Esophagus squamous epithelium (tissue), 5 donors: Measurements from ENCODE around the gene CREBZF. TPM values are rescaled to one million over a fixed set of nuclear protein-coding genes. Genes with fewer than 3 reads are reported as not detected.
A peak's percentile ranks its signal among the peaks of the same experiment; 100 is the strongest.

Source experiments
- DNase-seq: peaks from one replicate; lab custom pipeline; 2025; lab: John Stamatoyannopoulos, UW
- H3K27ac ChIP-seq, 4 donors: fragments of 200-600 bp; sonication (generic); one replicate each; pipeline ENCODE4 v1.5.1; 2016 to 2019; ENCODE audit warnings: mild to moderate bottlenecking in 1 of 4
- H3K27me3 ChIP-seq, 4 donors: fragments of 200-600 bp; sonication (generic); 1 replicate in 3 of 4; 2 replicates in 1 of 4; pipeline versions ENCODE4 v1.5.1 to v1.6.0; 2017 to 2021; ENCODE audit warnings: antibody characterized with exemption in 1 of 4
- H3K36me3 ChIP-seq, 3 donors: fragments of 200-600 bp; sonication (generic); one replicate each; pipeline ENCODE4 v1.5.1; 2016 to 2019
- H3K4me1 ChIP-seq, 3 donors: fragments of 200-600 bp; sonication (generic); one replicate each; pipeline ENCODE4 v1.5.1; 2017 to 2019
- H3K4me3 ChIP-seq, 4 donors: fragments of 200-600 bp; sonication (generic); 1 replicate in 3 of 4; 2 replicates in 1 of 4; pipeline ENCODE4 v1.5.1; 2016 to 2019; ENCODE audit warnings: mild to moderate bottlenecking in 2 of 4, moderate library complexity in 1 of 4
- H3K9me3 ChIP-seq, 3 donors: fragments of 200-600 bp; sonication (generic); one replicate each; pipeline ENCODE4 v1.5.1; 2016 to 2019
- POLR2A ChIP-seq, 4 donors: fragments of 450-650 bp; IDR thresholded peaks; one replicate each; pipeline ENCODE4 v1.6.1; 2017; ENCODE audit warnings: antibody characterized with exemption in 4 of 4, mild to moderate bottlenecking in 4 of 4, moderate library complexity in 3 of 4
- WGBS, 2 donors: methylation state at CpG; one replicate each; pipeline ENCODE4 v1.1.5; 2018; 5-methylcytosine and 5-hydroxymethylcytosine counted together
- intact Hi-C: fragments of 100-400 bp; cut with DNase I; formaldehyde crosslinking; loops from one replicate; pipeline ENCODE4 v1.15.0; 2022
- total RNA-seq, 4 donors: library from RNA; depleted of rRNA; stranded (reverse); fragments of >200 nt; gene quantifications; one replicate each; pipeline ENCODE4 v1.1.0, GENCODE V29; 2016
- TF ChIP-seq, protein P1 (sequence below), 6 experiments: fragments of 450-650 bp in 4 of 6; fragments of 200-600 bp in 2 of 6; sonication (generic) in 2 of 6; IDR thresholded peaks; one replicate each; pipeline ENCODE4 v1.5.1; 2016 to 2019; ENCODE audit warnings: antibody characterized with exemption in 6 of 6, mild to moderate bottlenecking in 4 of 6, moderate library complexity in 4 of 6
- donor health status: DM: yes; HTN: yes; CAD: no.

CREBZF gene
- total RNA-seq, 4 donors from 2014 or later, result 14.8 to 67.3 (median 27.6) TPM

GRCh38 chr11:85663753-85664614 is 945 bp downstream of the CREBZF start:
- Histone ChIP-seq H3K9me3 (no peaks in the 10 kb centered on the region), H3K27me3 (no peaks in the 10 kb centered on the region), H3K4me3 (peak overlapping the region; percentile 84 to 92 (median 86)), H3K36me3 (peaks cover 0 to 27% (median 0%) of the 10 kb centered on the region in 3 donors), H3K4me1 (peaks cover 0 to 54% (median 29%) of the 10 kb centered on the region in 3 donors), H3K27ac (peak overlapping the region; percentile 95 to 99 (median 96))
- 0 to 1% methylated on average over 38 to 43 of the region's 73 CpGs for WGBS, 2 donors
- TF ChIP-seq, protein P1, sequence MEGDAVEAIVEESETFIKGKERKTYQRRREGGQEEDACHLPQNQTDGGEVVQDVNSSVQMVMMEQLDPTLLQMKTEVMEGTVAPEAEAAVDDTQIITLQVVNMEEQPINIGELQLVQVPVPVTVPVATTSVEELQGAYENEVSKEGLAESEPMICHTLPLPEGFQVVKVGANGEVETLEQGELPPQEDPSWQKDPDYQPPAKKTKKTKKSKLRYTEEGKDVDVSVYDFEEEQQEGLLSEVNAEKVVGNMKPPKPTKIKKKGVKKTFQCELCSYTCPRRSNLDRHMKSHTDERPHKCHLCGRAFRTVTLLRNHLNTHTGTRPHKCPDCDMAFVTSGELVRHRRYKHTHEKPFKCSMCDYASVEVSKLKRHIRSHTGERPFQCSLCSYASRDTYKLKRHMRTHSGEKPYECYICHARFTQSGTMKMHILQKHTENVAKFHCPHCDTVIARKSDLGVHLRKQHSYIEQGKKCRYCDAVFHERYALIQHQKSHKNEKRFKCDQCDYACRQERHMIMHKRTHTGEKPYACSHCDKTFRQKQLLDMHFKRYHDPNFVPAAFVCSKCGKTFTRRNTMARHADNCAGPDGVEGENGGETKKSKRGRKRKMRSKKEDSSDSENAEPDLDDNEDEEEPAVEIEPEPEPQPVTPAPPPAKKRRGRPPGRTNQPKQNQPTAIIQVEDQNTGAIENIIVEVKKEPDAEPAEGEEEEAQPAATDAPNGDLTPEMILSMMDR (IDR thresholded peaks at IDR 0.05), result peak; percentile 48 to 65 (median 60)
- TF ChIP-seq POLR2A (IDR thresholded peaks at IDR 0.05), result peak in 1 of 4 donors; percentile 34
- DNase-seq, result peak; percentile 7
- intact Hi-C loops, result no loop called here

DNA sequence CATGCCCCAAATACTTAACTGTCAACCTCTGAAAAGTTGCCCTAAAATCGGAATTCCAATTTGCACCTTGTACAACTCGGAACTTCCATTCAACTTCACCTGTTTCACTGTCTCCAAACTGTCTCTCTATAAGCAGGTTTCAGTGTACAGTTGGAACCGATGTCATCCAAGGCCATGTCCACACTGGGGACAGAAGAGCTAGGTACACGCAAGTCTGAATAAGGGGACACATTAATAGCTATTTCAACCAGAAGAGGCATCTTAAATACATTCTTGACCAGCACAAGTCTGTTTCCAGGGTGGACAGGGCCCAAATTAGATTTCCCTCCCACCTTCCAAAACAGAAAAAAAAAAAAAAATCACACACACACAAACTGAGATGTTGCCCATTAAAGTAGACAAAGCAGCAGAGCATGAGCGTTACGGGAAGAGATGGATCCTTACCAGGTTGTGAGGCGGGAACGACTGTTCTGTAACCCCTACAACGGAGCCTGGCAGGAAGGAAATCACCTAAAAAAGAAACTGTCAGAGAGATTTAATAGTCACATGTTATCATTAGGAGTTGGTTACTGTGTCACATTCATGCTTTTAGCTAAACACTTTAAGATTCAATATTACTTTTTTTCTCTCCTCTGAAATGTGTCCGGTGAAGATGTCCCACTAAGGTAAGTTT is 1.7 kb downstream of the CREBZF start:
- Histone ChIP-seq H3K27ac (peak overlapping the region; percentile 95 to 99 (median 96)), H3K36me3 (peaks cover 0 to 32% (median 0%) of the 10 kb centered on the region in 3 donors), H3K9me3 (no peaks in the 10 kb centered on the region), H3K4me3 (peak overlapping the region; percentile 84 to 92 (median 86)), H3K4me1 (peaks cover 0 to 61% (median 36%) of the 10 kb centered on the region in 3 donors), H3K27me3 (no peaks in the 10 kb centered on the region)
- WGBS, 2 donors, result 1% methylated on average over 10 of the region's 10 CpGs
- no peak for DNase-seq
- intact Hi-C loops, result no loop called here
- TF ChIP-seq, protein P1 (IDR thresholded peaks at IDR 0.05), result no peak
- TF ChIP-seq POLR2A (IDR thresholded peaks at IDR 0.05), result no peak

DNA sequence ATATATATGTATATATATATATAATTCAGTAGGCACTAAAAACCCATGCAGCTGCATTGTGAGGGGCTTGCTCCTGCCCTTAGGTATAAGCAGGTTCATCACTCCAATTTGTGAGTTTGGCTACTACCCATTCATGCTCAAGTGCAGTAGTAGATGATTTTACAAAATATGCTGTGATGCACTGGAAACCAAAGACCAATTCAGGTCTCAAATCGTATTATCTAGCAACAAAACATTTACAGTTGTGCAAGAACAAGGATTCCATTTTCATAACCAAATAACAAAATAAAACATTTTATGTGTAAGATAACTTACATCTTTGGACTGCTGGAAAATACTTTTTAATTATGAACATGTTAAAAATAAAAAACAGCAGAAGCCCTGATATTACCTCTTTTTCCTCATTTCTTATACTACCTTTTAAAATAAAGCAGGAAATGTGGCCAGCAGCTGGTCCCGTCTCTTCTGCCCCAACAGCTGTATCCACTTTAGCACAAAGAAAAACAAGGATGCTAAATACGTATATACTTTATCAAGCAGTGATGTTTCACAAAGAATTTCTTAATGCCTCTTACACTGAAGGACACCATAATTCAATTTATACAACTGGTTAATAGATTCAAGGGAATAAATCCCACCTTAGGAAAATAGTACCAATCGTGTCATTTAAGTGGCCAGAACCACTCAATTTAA is 2.8 kb downstream of the CREBZF start:
- Histone ChIP-seq H3K4me1 (peaks cover 0 to 67% (median 39%) of the 10 kb centered on the region in 3 donors), H3K27ac (no peak overlapping the region), H3K36me3 (peaks cover 0 to 42% (median 0%) of the 10 kb centered on the region in 3 donors), H3K4me3 (peak overlapping the region; percentile 7 to 92 (median 86)), H3K9me3 (no peaks in the 10 kb centered on the region), H3K27me3 (no peaks in the 10 kb centered on the region)
- DNase-seq, result no peak
- TF ChIP-seq POLR2A (IDR thresholded peaks at IDR 0.05), result no peak
- TF ChIP-seq, protein P1 (IDR thresholded peaks at IDR 0.05), result no peak
- WGBS, 2 donors, result 3 to 8% methylated on average over 4 of the region's 4 CpGs
- intact Hi-C loops, result no loop called here

DNA sequence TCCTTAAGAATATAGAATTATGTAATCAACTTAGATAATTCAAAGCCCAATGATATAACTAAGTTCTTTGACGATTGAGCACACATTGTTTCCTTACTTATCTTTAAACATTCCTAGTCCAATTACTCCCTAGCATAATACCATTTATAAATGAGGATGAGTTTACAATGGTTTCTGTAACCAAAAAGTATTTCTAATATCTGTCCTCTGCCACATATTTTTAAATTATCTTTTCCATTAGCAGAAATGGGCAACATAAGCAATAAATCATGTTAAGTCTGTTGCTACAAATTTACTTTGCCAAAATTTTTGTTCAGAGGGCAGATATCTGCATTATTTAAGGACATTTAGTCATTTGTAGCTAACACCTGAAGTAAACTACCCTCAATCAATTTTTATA is 6.7 kb downstream of the CREBZF start:
- 18 to 46% methylated on average over 1 of the region's 1 CpG for WGBS, 2 donors
- H3K27me3 ChIP-seq, result no peaks in the 10 kb centered on the region

More for the DNA sequence above, 6.7 kb downstream of the CREBZF start:
- intact Hi-C loops, result no loop called here
- H3K36me3 ChIP-seq, result peaks cover 0 to 73% (median 0%) of the 10 kb centered on the region in 3 donors
- no peaks in the 10 kb centered on the region for H3K9me3 ChIP-seq
- DNase-seq, result no peak
- TF ChIP-seq POLR2A (IDR thresholded peaks at IDR 0.05), result no peak
- TF ChIP-seq, protein P1 (IDR thresholded peaks at IDR 0.05), result no peak
- no peak overlapping the region for H3K27ac ChIP-seq
- peaks cover 0 to 59% (median 39%) of the 10 kb centered on the region in 3 donors for H3K4me1 ChIP-seq
- no peak overlapping the region for H3K4me3 ChIP-seq
